Colonic mucosa (tissue), 4 donors: Measurements from ENCODE around the gene ST3GAL3. TPM values are rescaled to one million over a fixed set of nuclear protein-coding genes. Genes with fewer than 3 reads are reported as not detected.

Experiments used
- DNase-seq: peaks from one replicate; pipeline ENCODE4 v3.0.0-alpha.2; 2020
- H3K27ac ChIP-seq: fragments of 200-600 bp; one replicate; pipeline ENCODE4 v1.8.0; 2021
- H3K27me3 ChIP-seq: fragments of 200-600 bp; one replicate; pipeline ENCODE4 v1.8.0; 2021
- H3K36me3 ChIP-seq: fragments of 200-600 bp; one replicate; pipeline ENCODE4 v1.8.0; 2021
- H3K4me1 ChIP-seq: fragments of 200-600 bp; one replicate; pipeline ENCODE4 v1.8.0; 2021; ENCODE audit warnings: mild to moderate bottlenecking
- H3K4me3 ChIP-seq: fragments of 200-600 bp; one replicate; pipeline ENCODE4 v1.8.0; 2021
- H3K9ac ChIP-seq, 2 donors: one replicate each; pipeline ENCODE4 v1.7.0; 2013; ENCODE audit warnings: control low read depth in 2 of 2, low read depth in 2 of 2, low read length in 2 of 2
- H3K9me3 ChIP-seq: fragments of 200-600 bp; one replicate; pipeline ENCODE4 v1.8.0; 2021
- CTCF ChIP-seq: fragments of 200-600 bp; IDR thresholded peaks from one replicate; pipeline ENCODE4 v1.8.0; 2022; ENCODE audit warnings: antibody characterized with exemption, mild to moderate bottlenecking
- intact Hi-C: fragments of 100-400 bp; cut with DNase I; formaldehyde crosslinking; loops from one replicate; pipeline ENCODE4 v1.14.1; 2022
- total RNA-seq, 2 donors: library from RNA; stranded (reverse); fragmentation: NEBNext Ultra II Directional in 1 of 2; extraction: Animal tissue kit (Norgen Biotek cat#: 25700) in 1 of 2; gene quantifications; one replicate each; pipeline ENCODE4 v1.2.1, GENCODE V29; 2021
- donor health status: healthy.
- donor health status: DM: no; HTN: no; CAD: no.
- donor health status: DM: no; HTN: no; CAD: no.

The ST3GAL3 gene
- total RNA-seq, 2 donors from 2014 or later = 5.1 to 6.0 TPM

DNA sequence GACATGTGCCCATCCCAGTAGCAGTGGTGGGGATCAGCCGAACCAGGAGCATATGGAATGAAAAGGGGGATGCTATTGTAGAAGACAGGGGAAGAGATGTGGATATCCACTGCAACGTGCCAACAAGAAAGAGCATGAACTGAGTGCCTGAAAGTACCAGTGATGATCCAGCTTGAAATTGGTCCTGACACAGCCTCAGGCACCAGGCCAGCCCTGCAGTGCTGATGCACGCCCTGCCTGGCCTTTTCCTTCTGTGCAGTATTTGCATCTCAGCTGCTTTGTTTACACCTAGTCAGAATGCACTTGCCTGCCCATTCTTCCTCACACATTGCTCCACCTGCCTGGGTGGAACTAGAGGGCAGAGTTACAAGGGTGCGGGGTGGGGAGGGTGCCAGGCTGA is 176.0 kb downstream of the ST3GAL3 start:
- no peak overlapping the region for H3K27ac ChIP-seq
- DNase-seq = peak; percentile 74
- H3K9ac ChIP-seq = no peak overlapping the region
- intact Hi-C loops = no loop called here
- no peaks in the 10 kb centered on the region for H3K27me3 ChIP-seq
- H3K36me3 ChIP-seq = no peaks in the 10 kb centered on the region
- H3K4me3 ChIP-seq = no peak overlapping the region
- no peaks in the 10 kb centered on the region for H3K9me3 ChIP-seq
- peaks cover 9% of the 10 kb centered on the region for H3K4me1 ChIP-seq
- no peak for TF ChIP-seq CTCF

GRCh38 chr1:43885279-43885801 is 178.0 kb downstream of the ST3GAL3 start:
- H3K9ac ChIP-seq = no peak overlapping the region
- peaks cover 9% of the 10 kb centered on the region for H3K4me1 ChIP-seq
- H3K27ac ChIP-seq = peak overlapping the region; percentile 44
- intact Hi-C loops = no loop called here
- H3K9me3 ChIP-seq = no peaks in the 10 kb centered on the region
- no peaks in the 10 kb centered on the region for H3K36me3 ChIP-seq
- TF ChIP-seq CTCF = no peak
- H3K27me3 ChIP-seq = no peaks in the 10 kb centered on the region
- peak; percentile 75 for DNase-seq
- no peak overlapping the region for H3K4me3 ChIP-seq

DNA sequence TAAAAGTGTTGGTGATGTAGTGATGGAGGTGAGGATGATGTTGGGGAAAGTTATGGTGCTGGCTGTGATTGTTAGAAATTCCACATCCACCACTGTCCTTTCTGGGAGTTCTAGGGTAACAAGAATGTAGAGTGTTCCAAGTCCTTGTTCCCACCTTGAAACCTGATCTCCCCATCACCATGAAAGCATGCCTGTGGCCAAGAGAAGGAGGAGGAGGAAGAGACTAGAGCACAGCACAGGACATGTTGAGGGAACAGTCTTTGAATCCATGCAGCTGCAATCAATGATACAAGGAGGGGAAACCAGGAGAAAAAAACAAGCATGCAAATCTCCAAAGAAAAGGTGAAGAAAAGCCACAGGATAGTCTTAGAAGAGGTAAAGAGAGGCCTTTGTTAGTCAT is 180.4 kb downstream of the ST3GAL3 start:
- no peak for TF ChIP-seq CTCF
- no peaks in the 10 kb centered on the region for H3K27me3 ChIP-seq
- peaks cover 9% of the 10 kb centered on the region for H3K4me1 ChIP-seq
- no peak for DNase-seq
- no peaks in the 10 kb centered on the region for H3K36me3 ChIP-seq
- no peaks in the 10 kb centered on the region for H3K9me3 ChIP-seq
- no peak overlapping the region for H3K27ac ChIP-seq
- no peak overlapping the region for H3K9ac ChIP-seq
- intact Hi-C loops = no loop called here
- H3K4me3 ChIP-seq = no peak overlapping the region

DNA sequence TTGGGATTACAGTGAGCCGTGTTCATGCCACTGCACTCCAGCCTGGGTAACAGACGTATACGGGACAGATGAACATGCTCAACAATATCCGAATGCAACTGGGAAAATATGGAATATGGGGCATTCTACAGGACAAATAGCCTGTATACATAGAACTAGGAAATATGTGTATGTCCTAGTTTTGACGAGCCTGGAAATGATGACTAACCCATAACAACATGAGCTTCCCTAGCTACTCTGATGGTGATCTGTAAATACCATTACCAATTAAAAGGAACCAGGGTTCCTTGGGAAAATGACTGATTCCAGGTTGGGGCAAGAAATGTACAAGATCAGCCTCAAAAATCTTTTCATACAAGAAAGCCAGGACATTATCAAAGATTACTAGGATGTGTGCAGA is 183.5 kb downstream of the ST3GAL3 start:
- H3K4me3 ChIP-seq = no peak overlapping the region
- H3K27ac ChIP-seq = no peak overlapping the region
- no peaks in the 10 kb centered on the region for H3K9me3 ChIP-seq
- H3K27me3 ChIP-seq = no peaks in the 10 kb centered on the region
- H3K4me1 ChIP-seq = no peaks in the 10 kb centered on the region
- intact Hi-C loops = no loop called here
- TF ChIP-seq CTCF = no peak
- H3K9ac ChIP-seq = no peak overlapping the region
- H3K36me3 ChIP-seq = no peaks in the 10 kb centered on the region
- no peak for DNase-seq

- Histone ChIP-seq H3K9ac (no peak overlapping the region), H3K36me3 (no peaks in the 10 kb centered on the region), H3K4me1 (no peaks in the 10 kb centered on the region), H3K4me3 (no peak overlapping the region), H3K27me3 (no peaks in the 10 kb centered on the region), H3K27ac (no peak overlapping the region), H3K9me3 (no peaks in the 10 kb centered on the region)
- no peak for DNase-seq
- intact Hi-C loops = no loop called here
- no peak for TF ChIP-seq CTCF
These were observed 185.7 kb downstream of the ST3GAL3 start for GRCh38 chr1:43893006-43893405.
